OCI-LY1 (cell line): ENCODE data around the gene ZHX3.

Source experiments
- H2AFZ ChIP-seq: fragments of 200-600 bp; sonication (generic), shearing (Covaris generic); 2 replicates; pipeline ENCODE4 v1.6.0; 2014; ENCODE audit warnings: antibody characterized with exemption, mild to moderate bottlenecking, low read length
- H3F3A ChIP-seq: fragments of 200-600 bp; sonication (generic), shearing (Covaris generic); 2 replicates; pipeline ENCODE4 v1.6.0; 2014; ENCODE audit warnings: mild to moderate bottlenecking, antibody characterized with exemption, low read length, moderate library complexity; ENCODE audit not compliant: insufficient read depth
- H3K27ac ChIP-seq: fragments of 200-600 bp; sonication (generic); 2 replicates; pipeline ENCODE4 v1.5.1; 2014; ENCODE audit warnings: low read length, mixed run types, mild to moderate bottlenecking, low read depth; ENCODE audit not compliant: poor library complexity, severe bottlenecking
- H3K27me3 ChIP-seq: fragments of 200-600 bp; sonication (generic); 2 replicates; pipeline ENCODE4 v1.6.0; 2014; ENCODE audit warnings: antibody characterized with exemption, mild to moderate bottlenecking, low read length, moderate library complexity; ENCODE audit not compliant: insufficient read depth
- H3K36me3 ChIP-seq: fragments of 200-600 bp; sonication (generic); 2 replicates; pipeline ENCODE4 v1.6.1; 2014; ENCODE audit warnings: mild to moderate bottlenecking, antibody characterized with exemption, low read length, moderate library complexity, mixed read lengths; ENCODE audit not compliant: insufficient read depth
- H3K4me1 ChIP-seq: fragments of 200-600 bp; sonication (generic); 2 replicates; pipeline ENCODE4 v1.5.1; 2014; ENCODE audit warnings: mild to moderate bottlenecking, low read length, moderate library complexity; ENCODE audit not compliant: insufficient read depth, severe bottlenecking
- H3K4me2 ChIP-seq: fragments of 200-600 bp; sonication (generic), shearing (Covaris generic); 2 replicates; pipeline ENCODE4 v1.6.1; 2014; ENCODE audit warnings: low read length
- H3K4me3 ChIP-seq: fragments of 200-600 bp; sonication (generic); 2 replicates; pipeline ENCODE4 v1.5.1; 2014; ENCODE audit warnings: low read length, low read depth, mild to moderate bottlenecking, mixed read lengths; ENCODE audit not compliant: poor library complexity, severe bottlenecking
- H3K79me2 ChIP-seq: fragments of 200-600 bp; shearing (Covaris generic); 2 replicates; pipeline ENCODE4 v1.6.1; 2016; ENCODE audit warnings: mixed run types, low read length, mixed read lengths; ENCODE audit not compliant: insufficient read depth
- H3K9ac ChIP-seq: fragments of 200-600 bp; sonication (generic), shearing (Covaris generic); 2 replicates; pipeline ENCODE4 v1.6.1; 2014; ENCODE audit warnings: mild to moderate bottlenecking, low read length, mixed read lengths
- H3K9me2 ChIP-seq: fragments of 200-600 bp; sonication (generic), shearing (Covaris generic); 2 replicates; pipeline ENCODE4 v1.6.1; 2014; ENCODE audit warnings: low read depth, mild to moderate bottlenecking, low read length, mixed read lengths
- H3K9me3 ChIP-seq: fragments of 200-600 bp; shearing (Covaris generic); 2 replicates; pipeline ENCODE4 v1.6.1; 2014; ENCODE audit warnings: low read length, mixed read lengths
- H4K20me1 ChIP-seq: fragments of 200-600 bp; sonication (generic), shearing (Covaris generic); 2 replicates; pipeline ENCODE4 v1.6.0; 2016; ENCODE audit warnings: mild to moderate bottlenecking, low read length; ENCODE audit not compliant: insufficient read depth
- CTCF ChIP-seq: fragments of 200-600 bp; sonication (generic), shearing (Covaris generic); IDR thresholded peaks from 2 replicates; pipeline ENCODE4 v1.5.1; 2017; ENCODE audit warnings: mild to moderate bottlenecking, antibody characterized with exemption, low read length, moderate library complexity, mixed read lengths
- EZH2 ChIP-seq: fragments of 200-600 bp; sonication (generic), shearing (Covaris generic); IDR thresholded peaks from 2 replicates; pipeline ENCODE4 v1.8.0; 2017; ENCODE audit warnings: borderline replicate concordance, mixed run types, mild to moderate bottlenecking, antibody characterized with exemption, low read length, moderate library complexity, mixed read lengths

The ZHX3 gene

GRCh38 chr20:41179961-41180360 lies 137.6 kb downstream of the ZHX3 start:
- Histone ChIP-seq H3K27me3 (no peaks in the 10 kb centered on the region), H3K4me2 (no peak overlapping the region), H3K9ac (no peak overlapping the region), H3K9me3 (no peaks in the 10 kb centered on the region), H4K20me1 (no peaks in the 10 kb centered on the region), H3K79me2 (no peaks in the 10 kb centered on the region), H3K4me3 (no peak overlapping the region), H2AFZ (no peak overlapping the region), H3K4me1 (no peaks in the 10 kb centered on the region), H3K27ac (no peak overlapping the region), H3F3A (no peaks in the 10 kb centered on the region), H3K9me2 (no peaks in the 10 kb centered on the region), H3K36me3 (peaks cover 33% of the 10 kb centered on the region; the same call in 1 of the 2 replicates)
- TF ChIP-seq CTCF, result no peak

GRCh38 chr20:41178904-41179432 lies 138.6 kb downstream of the ZHX3 start:
- H3K9me2 ChIP-seq, result no peaks in the 10 kb centered on the region
- H3K79me2 ChIP-seq, result no peaks in the 10 kb centered on the region
- H3K27ac ChIP-seq, result no peak overlapping the region
- no peaks in the 10 kb centered on the region for H3K9me3 ChIP-seq
- H3K27me3 ChIP-seq, result no peaks in the 10 kb centered on the region
- no peak overlapping the region for H3K9ac ChIP-seq
- TF ChIP-seq EZH2, result no peak
- no peak for TF ChIP-seq CTCF
- H3K4me2 ChIP-seq, result no peak overlapping the region
- no peaks in the 10 kb centered on the region for H4K20me1 ChIP-seq
- H3K4me3 ChIP-seq, result no peak overlapping the region
- H3K36me3 ChIP-seq, result peaks cover 37% of the 10 kb centered on the region
- no peak overlapping the region for H2AFZ ChIP-seq
- H3F3A ChIP-seq, result no peaks in the 10 kb centered on the region
- no peaks in the 10 kb centered on the region for H3K4me1 ChIP-seq

GRCh38 chr20:41178495-41178894 lies 139.0 kb downstream of the ZHX3 start:
- H3K36me3 ChIP-seq, result peaks cover 42% of the 10 kb centered on the region
- no peak overlapping the region for H3K4me2 ChIP-seq
- H3K9ac ChIP-seq, result no peak overlapping the region
- no peaks in the 10 kb centered on the region for H3K9me2 ChIP-seq
- no peaks in the 10 kb centered on the region for H3K79me2 ChIP-seq
- TF ChIP-seq CTCF (no peak), EZH2 (no peak)
- H3K27me3 ChIP-seq, result no peaks in the 10 kb centered on the region
- H3F3A ChIP-seq, result no peaks in the 10 kb centered on the region
- no peak overlapping the region for H3K27ac ChIP-seq
- no peaks in the 10 kb centered on the region for H4K20me1 ChIP-seq
- H2AFZ ChIP-seq, result no peak overlapping the region
- no peaks in the 10 kb centered on the region for H3K4me1 ChIP-seq
- no peaks in the 10 kb centered on the region for H3K9me3 ChIP-seq
- no peak overlapping the region for H3K4me3 ChIP-seq
